ENCODE results near the gene SRC. TPM values are rescaled to one million over a fixed set of nuclear protein-coding genes. Genes with fewer than 3 reads are reported as not detected.

SRC gene
- total RNA-seq, 1 experiment from 2014 or later = 42.3 TPM

- H3K9ac ChIP-seq (ENCODE audit: low read length) = no peak overlapping the region
- H4K20me1 ChIP-seq (ENCODE audit: insufficient read depth) = no peaks in the 10 kb centered on the region
- no peak overlapping the region for H3K4me3 ChIP-seq (replicated peaks in 1 of 2; ENCODE audit: low read depth in 1 of 2, low read length in 2 of 2)
- TF ChIP-seq SRF (IDR thresholded peaks at IDR 0.05; ENCODE audit: low read depth) (no peak), POLR2A (IDR thresholded peaks at IDR 0.05; ENCODE audit: borderline replicate concordance, extremely low read depth, insufficient read depth, insufficient read length) (no peak), EZH2 (IDR thresholded peaks at IDR 0.05) (no peak), EGR1 (IDR thresholded peaks at IDR 0.05; ENCODE audit: low read depth) (no peak), SP1 (IDR thresholded peaks at IDR 0.05; ENCODE audit: low read depth) (no peak), CBX3 (IDR thresholded peaks at IDR 0.05; ENCODE audit: low read depth) (no peak), JUND (IDR thresholded peaks at IDR 0.05) (no peak), RAD21 (IDR thresholded peaks at IDR 0.05; ENCODE audit: low read depth) (no peak), YY1 (IDR thresholded peaks at IDR 0.05; ENCODE audit: extremely low read depth, insufficient replicate concordance, low read depth, low read length) (no peak), ELF1 (IDR thresholded peaks at IDR 0.05; ENCODE audit: borderline replicate concordance, low read depth) (no peak), EZH2phosphoT487 (IDR thresholded peaks at IDR 0.05; ENCODE audit: borderline replicate concordance) (no peak), TCF7L2 (IDR thresholded peaks at IDR 0.05; ENCODE audit: borderline replicate concordance, extremely low read depth, insufficient read depth, insufficient read length) (no peak), FOSL1 (IDR thresholded peaks at IDR 0.05; ENCODE audit: low read depth) (no peak), SIN3A (IDR thresholded peaks at IDR 0.05; ENCODE audit: low read depth) (no peak), ZFX (IDR thresholded peaks at IDR 0.05) (no peak), POLR2AphosphoS5 (IDR thresholded peaks at IDR 0.05; ENCODE audit: low read depth, low read length) (no peak), ZNF274 (IDR thresholded peaks at IDR 0.05; ENCODE audit: low read depth, low read length) (no peak)
- TF ChIP-seq, protein P1, sequence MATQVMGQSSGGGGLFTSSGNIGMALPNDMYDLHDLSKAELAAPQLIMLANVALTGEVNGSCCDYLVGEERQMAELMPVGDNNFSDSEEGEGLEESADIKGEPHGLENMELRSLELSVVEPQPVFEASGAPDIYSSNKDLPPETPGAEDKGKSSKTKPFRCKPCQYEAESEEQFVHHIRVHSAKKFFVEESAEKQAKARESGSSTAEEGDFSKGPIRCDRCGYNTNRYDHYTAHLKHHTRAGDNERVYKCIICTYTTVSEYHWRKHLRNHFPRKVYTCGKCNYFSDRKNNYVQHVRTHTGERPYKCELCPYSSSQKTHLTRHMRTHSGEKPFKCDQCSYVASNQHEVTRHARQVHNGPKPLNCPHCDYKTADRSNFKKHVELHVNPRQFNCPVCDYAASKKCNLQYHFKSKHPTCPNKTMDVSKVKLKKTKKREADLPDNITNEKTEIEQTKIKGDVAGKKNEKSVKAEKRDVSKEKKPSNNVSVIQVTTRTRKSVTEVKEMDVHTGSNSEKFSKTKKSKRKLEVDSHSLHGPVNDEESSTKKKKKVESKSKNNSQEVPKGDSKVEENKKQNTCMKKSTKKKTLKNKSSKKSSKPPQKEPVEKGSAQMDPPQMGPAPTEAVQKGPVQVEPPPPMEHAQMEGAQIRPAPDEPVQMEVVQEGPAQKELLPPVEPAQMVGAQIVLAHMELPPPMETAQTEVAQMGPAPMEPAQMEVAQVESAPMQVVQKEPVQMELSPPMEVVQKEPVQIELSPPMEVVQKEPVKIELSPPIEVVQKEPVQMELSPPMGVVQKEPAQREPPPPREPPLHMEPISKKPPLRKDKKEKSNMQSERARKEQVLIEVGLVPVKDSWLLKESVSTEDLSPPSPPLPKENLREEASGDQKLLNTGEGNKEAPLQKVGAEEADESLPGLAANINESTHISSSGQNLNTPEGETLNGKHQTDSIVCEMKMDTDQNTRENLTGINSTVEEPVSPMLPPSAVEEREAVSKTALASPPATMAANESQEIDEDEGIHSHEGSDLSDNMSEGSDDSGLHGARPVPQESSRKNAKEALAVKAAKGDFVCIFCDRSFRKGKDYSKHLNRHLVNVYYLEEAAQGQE (IDR thresholded peaks at IDR 0.05; ENCODE audit: low read depth) = no peak
- TF ChIP-seq, protein P2, sequence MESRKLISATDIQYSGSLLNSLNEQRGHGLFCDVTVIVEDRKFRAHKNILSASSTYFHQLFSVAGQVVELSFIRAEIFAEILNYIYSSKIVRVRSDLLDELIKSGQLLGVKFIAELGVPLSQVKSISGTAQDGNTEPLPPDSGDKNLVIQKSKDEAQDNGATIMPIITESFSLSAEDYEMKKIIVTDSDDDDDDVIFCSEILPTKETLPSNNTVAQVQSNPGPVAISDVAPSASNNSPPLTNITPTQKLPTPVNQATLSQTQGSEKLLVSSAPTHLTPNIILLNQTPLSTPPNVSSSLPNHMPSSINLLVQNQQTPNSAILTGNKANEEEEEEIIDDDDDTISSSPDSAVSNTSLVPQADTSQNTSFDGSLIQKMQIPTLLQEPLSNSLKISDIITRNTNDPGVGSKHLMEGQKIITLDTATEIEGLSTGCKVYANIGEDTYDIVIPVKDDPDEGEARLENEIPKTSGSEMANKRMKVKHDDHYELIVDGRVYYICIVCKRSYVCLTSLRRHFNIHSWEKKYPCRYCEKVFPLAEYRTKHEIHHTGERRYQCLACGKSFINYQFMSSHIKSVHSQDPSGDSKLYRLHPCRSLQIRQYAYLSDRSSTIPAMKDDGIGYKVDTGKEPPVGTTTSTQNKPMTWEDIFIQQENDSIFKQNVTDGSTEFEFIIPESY (IDR thresholded peaks at IDR 0.05; ENCODE audit: extremely low read depth, insufficient replicate concordance, low read length) = no peak
- TF ChIP-seq, protein P3, sequence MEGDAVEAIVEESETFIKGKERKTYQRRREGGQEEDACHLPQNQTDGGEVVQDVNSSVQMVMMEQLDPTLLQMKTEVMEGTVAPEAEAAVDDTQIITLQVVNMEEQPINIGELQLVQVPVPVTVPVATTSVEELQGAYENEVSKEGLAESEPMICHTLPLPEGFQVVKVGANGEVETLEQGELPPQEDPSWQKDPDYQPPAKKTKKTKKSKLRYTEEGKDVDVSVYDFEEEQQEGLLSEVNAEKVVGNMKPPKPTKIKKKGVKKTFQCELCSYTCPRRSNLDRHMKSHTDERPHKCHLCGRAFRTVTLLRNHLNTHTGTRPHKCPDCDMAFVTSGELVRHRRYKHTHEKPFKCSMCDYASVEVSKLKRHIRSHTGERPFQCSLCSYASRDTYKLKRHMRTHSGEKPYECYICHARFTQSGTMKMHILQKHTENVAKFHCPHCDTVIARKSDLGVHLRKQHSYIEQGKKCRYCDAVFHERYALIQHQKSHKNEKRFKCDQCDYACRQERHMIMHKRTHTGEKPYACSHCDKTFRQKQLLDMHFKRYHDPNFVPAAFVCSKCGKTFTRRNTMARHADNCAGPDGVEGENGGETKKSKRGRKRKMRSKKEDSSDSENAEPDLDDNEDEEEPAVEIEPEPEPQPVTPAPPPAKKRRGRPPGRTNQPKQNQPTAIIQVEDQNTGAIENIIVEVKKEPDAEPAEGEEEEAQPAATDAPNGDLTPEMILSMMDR (IDR thresholded peaks at IDR 0.05 in 2 of 3, conservative IDR thresholded peaks at IDR 0.05 in 1 of 3; ENCODE audit: borderline replicate concordance in 1 of 3, insufficient read depth in 1 of 3, low read depth in 2 of 3, low read length in 2 of 3) = no peak
- peaks cover 32 to 42% of the 10 kb centered on the region in 2 experiments for H3K4me1 ChIP-seq (ENCODE audit: control insufficient read depth in 1 of 2, insufficient read depth in 2 of 2, low read length in 2 of 2)
- DNase-seq (ENCODE audit: low read depth, low spot score) (no peak), ATAC-seq (no peak)
- no TSS peak for BruUV-seq (replicated peaks)
- RAD21 ChIA-PET (ENCODE audit: low non-redundant PET in 1 of 2, low total read pairs in 2 of 2, uncharacterized antibody in 2 of 2, unreplicated experiment in 2 of 2) = no interaction called here
- peaks cover 7% of the 10 kb centered on the region; the same call in 1 of the 2 replicates for H3K79me2 ChIP-seq (ENCODE audit: insufficient read depth, low read length)
- POLR2A ChIA-PET = no interaction called here
- H3K4me2 ChIP-seq (ENCODE audit: low read length) = no peak overlapping the region
- H3K36me3 ChIP-seq (ENCODE audit: control insufficient read depth in 1 of 2, insufficient read depth in 2 of 2, low read length in 2 of 2) = no peaks in the 10 kb centered on the region
- no peak overlapping the region for H3K27ac ChIP-seq (ENCODE audit: low read depth, low read length)
- no peaks in the 10 kb centered on the region for H3K27me3 ChIP-seq (ENCODE audit: insufficient read depth, low read length)
- H3K9me2 ChIP-seq (ENCODE audit: insufficient read depth) = no peaks in the 10 kb centered on the region
- H2AFZ ChIP-seq (ENCODE audit: low read depth, low read length, poor library complexity, severe bottlenecking) = no peak overlapping the region
- CTCF ChIA-PET = no interaction called here
- no peaks in the 10 kb centered on the region for H3K9me3 ChIP-seq (ENCODE audit: control insufficient read depth in 1 of 2, insufficient read depth in 1 of 2, low read depth in 1 of 2, low read length in 2 of 2)
- intact Hi-C loops (cut with micrococcal nuclease) = loop anchor here (5.0 kb wide), 1 partner anchor 44 kb away; no protein-coding TSS in a partner anchor
Measured at GRCh38 chr20:37340998-37341397, 4.9 kb upstream of the SRC start.

Data from HCT116 (cell line).